HUES6 (cell line): Measurements from ENCODE around the gene NCK1.
"Not testable (repeated sequence)": the region's sequence is repeated elsewhere in the genome, so short reads cannot be mapped to it uniquely, and the experiment has no call there.

Experiments
- H3K27ac ChIP-seq: 2 replicates; pipeline ENCODE4 v1.7.0; 2013; ENCODE audit warnings: low read depth, mild to moderate bottlenecking, low read length, inconsistent platforms
- H3K27me3 ChIP-seq: 2 replicates; pipeline ENCODE4 v1.6.1; 2013; ENCODE audit warnings: low read length; ENCODE audit not compliant: control insufficient read depth, insufficient read depth
- H3K36me3 ChIP-seq: 2 replicates; pipeline ENCODE4 v1.6.1; 2013; ENCODE audit warnings: low read length; ENCODE audit not compliant: control insufficient read depth, insufficient read depth
- H3K4me1 ChIP-seq: 2 replicates; pipeline ENCODE4 v1.6.1; 2013; ENCODE audit warnings: low read length; ENCODE audit not compliant: control insufficient read depth, insufficient read depth
- H3K4me3 ChIP-seq: 2 replicates; pipeline ENCODE4 v1.5.1; 2013; ENCODE audit warnings: low read depth, low read length
- H3K9ac ChIP-seq: one replicate; pipeline ENCODE4 v1.6.1; 2013; ENCODE audit warnings: mild to moderate bottlenecking, low read length
- H3K9me3 ChIP-seq: 2 replicates; pipeline ENCODE4 v1.6.1; 2013; ENCODE audit warnings: low read depth, low read length; ENCODE audit not compliant: control insufficient read depth, insufficient read depth

NCK1 gene

DNA sequence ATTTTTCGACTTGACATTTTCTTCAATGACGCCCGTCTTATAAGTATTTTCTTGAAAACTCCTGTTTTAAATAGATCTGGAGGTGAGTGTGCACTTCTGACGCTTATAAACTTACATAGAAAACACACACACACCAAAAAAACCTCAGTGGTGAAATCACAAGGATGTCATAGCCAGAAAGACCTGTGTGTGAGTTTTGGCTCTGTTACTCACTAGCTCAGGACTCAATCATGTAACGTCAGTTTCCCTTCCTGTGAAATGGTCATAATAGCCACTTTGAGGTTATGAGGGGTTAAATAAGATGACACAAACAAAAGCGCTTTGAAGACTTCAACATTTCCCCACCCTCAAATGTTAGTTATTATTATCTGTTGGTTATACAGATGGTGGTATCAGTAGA, 97.6 kb downstream of the NCK1 start:
- 0 out of 2 replicates have a peak, but pooled peaks cover 5% of the 10 kb centered on the region for H3K9me3 ChIP-seq
- H3K27me3 ChIP-seq, result no peaks in the 10 kb centered on the region
- no peak overlapping the region for H3K4me3 ChIP-seq
- H3K9ac ChIP-seq, result no peak overlapping the region
- no peak overlapping the region for H3K27ac ChIP-seq
- no peaks in the 10 kb centered on the region for H3K36me3 ChIP-seq
- peaks cover 26% of the 10 kb centered on the region for H3K4me1 ChIP-seq

DNA sequence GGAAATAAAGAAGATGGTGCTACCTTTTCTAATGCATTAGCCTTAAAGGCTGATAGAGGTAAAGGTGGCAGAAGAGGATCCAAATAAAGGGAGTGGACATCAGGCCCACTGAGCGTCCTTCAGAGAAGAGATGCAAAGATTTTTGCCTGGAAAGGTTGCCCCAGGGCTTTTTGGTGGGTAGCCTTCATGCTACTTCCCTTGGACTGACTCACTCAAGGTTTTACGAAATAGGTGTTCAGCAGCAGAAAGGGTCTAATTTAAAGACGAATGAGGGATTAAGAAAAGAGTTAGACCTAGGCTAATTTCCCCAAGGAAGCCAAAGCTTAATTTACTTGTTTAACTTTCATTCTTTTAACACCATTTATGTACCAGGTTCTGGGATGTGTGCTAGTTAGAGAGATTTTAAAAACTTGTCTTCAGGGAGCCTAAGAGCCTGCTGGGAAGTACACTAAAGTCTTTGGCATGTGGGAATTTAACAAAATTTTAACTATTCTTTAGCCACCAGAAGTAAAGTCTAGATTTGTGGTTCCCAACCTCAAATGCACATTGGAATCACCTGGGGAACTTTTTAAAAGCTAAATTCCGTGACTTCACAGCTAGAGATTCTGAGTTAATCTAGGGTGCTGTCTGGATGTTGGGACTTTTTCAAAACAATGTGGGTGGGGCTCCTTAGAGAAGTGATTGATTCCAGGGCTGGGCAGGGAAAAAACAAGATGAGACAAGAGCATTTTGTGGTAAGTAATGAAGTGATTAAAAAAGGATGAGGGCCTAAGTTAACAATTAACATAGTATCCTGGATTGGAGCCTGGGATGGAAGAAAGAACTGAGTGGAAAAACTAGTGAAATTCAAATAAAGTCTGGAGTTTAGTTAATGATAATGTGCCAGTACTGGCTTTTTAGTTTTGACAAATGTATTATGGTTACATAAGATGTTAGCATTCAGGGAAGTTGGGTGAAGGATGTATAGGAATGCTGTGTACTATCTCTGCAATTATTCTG, 99.1 kb downstream of the NCK1 start:
- Histone ChIP-seq H3K27ac (no peak overlapping the region), H3K27me3 (no peaks in the 10 kb centered on the region), H3K36me3 (no peaks in the 10 kb centered on the region), H3K9ac (no peak overlapping the region), H3K4me3 (no peak overlapping the region), H3K9me3 (0 out of 2 replicates have a peak, but pooled peaks cover 5% of the 10 kb centered on the region), H3K4me1 (peaks cover 17% of the 10 kb centered on the region)

DNA sequence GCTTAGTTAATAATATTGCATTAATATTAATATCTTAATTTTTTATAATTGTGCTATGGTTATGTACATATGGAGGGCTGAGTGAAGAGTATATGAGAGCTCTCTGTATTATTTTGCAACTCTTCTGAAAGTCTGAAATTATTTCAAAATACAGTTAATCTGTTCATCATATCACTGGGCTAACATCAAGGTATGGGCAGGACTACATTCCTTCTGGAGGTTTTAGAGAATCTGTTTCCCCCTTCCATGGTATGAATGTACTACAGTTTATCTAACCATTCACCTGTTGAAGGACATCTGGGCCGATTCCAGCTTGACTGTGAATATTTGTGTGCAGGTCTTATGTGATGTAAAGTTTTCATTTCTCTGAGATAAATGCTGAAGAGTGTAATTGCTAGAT, 100.9 kb downstream of the NCK1 start:
- 0 out of 2 replicates have a peak, but pooled peaks cover 5% of the 10 kb centered on the region for H3K9me3 ChIP-seq
- H3K4me1 ChIP-seq, result peaks cover 8% of the 10 kb centered on the region
- H3K36me3 ChIP-seq, result no peaks in the 10 kb centered on the region
- H3K9ac ChIP-seq, result no peak overlapping the region
- no peak overlapping the region for H3K27ac ChIP-seq
- no peak overlapping the region for H3K4me3 ChIP-seq
- no peaks in the 10 kb centered on the region for H3K27me3 ChIP-seq

- not testable (repeated sequence) for H3K4me1 ChIP-seq, H3K9me3 ChIP-seq, H3K27ac ChIP-seq, H3K27me3 ChIP-seq, H3K36me3 ChIP-seq
- Histone ChIP-seq H3K9ac (peak overlapping the region; percentile 58), H3K4me3 (peak overlapping the region; percentile 48)
Measured at GRCh38 chr3:136969539-136969938, 107.5 kb downstream of the NCK1 start.

GRCh38 chr3:136973352-136973751, 111.3 kb downstream of the NCK1 start:
- H3K27ac ChIP-seq, result no peak overlapping the region
- H3K4me3 ChIP-seq, result no peak overlapping the region
- 0 out of 2 replicates have a peak, but pooled peaks cover 3% of the 10 kb centered on the region for H3K9me3 ChIP-seq
- no peaks in the 10 kb centered on the region for H3K27me3 ChIP-seq
- H3K36me3 ChIP-seq, result no peaks in the 10 kb centered on the region
- H3K9ac ChIP-seq, result no peak overlapping the region
- H3K4me1 ChIP-seq, result no peaks in the 10 kb centered on the region

GRCh38 chr3:136974670-136975069, 112.7 kb downstream of the NCK1 start:
- H3K9ac ChIP-seq, result no peak overlapping the region
- H3K4me1 ChIP-seq, result no peaks in the 10 kb centered on the region
- H3K27ac ChIP-seq, result no peak overlapping the region
- no peak overlapping the region for H3K4me3 ChIP-seq
- 0 out of 2 replicates have a peak, but pooled peaks cover 3% of the 10 kb centered on the region for H3K9me3 ChIP-seq
- H3K36me3 ChIP-seq, result no peaks in the 10 kb centered on the region
- no peaks in the 10 kb centered on the region for H3K27me3 ChIP-seq

GRCh38 chr3:136979204-136979603, 117.2 kb downstream of the NCK1 start:
- H3K27me3 ChIP-seq, result no peaks in the 10 kb centered on the region
- no peak overlapping the region for H3K4me3 ChIP-seq
- H3K4me1 ChIP-seq, result no peaks in the 10 kb centered on the region
- H3K9ac ChIP-seq, result no peak overlapping the region
- H3K36me3 ChIP-seq, result no peaks in the 10 kb centered on the region
- H3K9me3 ChIP-seq, result no peaks in the 10 kb centered on the region
- H3K27ac ChIP-seq, result no peak overlapping the region

GRCh38 chr3:136979684-136980083, 117.7 kb downstream of the NCK1 start:
- Histone ChIP-seq H3K27ac (no peak overlapping the region), H3K27me3 (no peaks in the 10 kb centered on the region), H3K4me3 (no peak overlapping the region), H3K9ac (no peak overlapping the region), H3K4me1 (no peaks in the 10 kb centered on the region), H3K9me3 (no peaks in the 10 kb centered on the region), H3K36me3 (no peaks in the 10 kb centered on the region)

DNA sequence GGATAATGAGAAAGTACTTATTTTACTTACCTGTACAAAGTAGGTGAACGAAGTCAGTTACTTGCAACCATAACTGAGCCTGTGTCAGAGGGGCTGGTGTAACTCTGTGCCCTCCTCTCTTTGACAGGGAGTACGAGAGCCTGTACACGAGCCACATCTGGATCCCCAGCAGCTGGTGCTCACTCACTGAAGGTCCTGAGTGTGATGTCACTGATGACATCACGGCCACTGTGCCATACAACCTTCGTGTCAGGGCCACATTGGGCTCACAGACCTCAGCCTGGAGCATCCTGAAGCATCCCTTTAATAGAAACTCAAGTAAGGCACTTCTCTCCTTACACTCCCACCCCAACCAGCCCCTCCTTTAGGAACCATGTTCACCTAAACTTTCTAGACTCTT, 120.0 kb downstream of the NCK1 start:
- H3K4me3 ChIP-seq, result no peak overlapping the region
- no peak overlapping the region for H3K27ac ChIP-seq
- H3K4me1 ChIP-seq, result no peaks in the 10 kb centered on the region
- no peaks in the 10 kb centered on the region for H3K9me3 ChIP-seq
- H3K27me3 ChIP-seq, result no peaks in the 10 kb centered on the region
- H3K36me3 ChIP-seq, result no peaks in the 10 kb centered on the region
- no peak overlapping the region for H3K9ac ChIP-seq

GRCh38 chr3:136982520-136983138, 120.6 kb downstream of the NCK1 start:
- Histone ChIP-seq H3K27me3 (no peaks in the 10 kb centered on the region), H3K27ac (no peak overlapping the region), H3K36me3 (no peaks in the 10 kb centered on the region), H3K9ac (no peak overlapping the region), H3K9me3 (no peaks in the 10 kb centered on the region), H3K4me3 (no peak overlapping the region), H3K4me1 (no peaks in the 10 kb centered on the region)

GRCh38 chr3:136984837-136985236, 122.8 kb downstream of the NCK1 start:
- no peak overlapping the region for H3K4me3 ChIP-seq
- H3K27me3 ChIP-seq, result no peaks in the 10 kb centered on the region
- no peaks in the 10 kb centered on the region for H3K4me1 ChIP-seq
- H3K9ac ChIP-seq, result no peak overlapping the region
- no peaks in the 10 kb centered on the region for H3K36me3 ChIP-seq
- H3K9me3 ChIP-seq, result peaks cover 6% of the 10 kb centered on the region; the same call in 1 of the 2 replicates
- no peak overlapping the region for H3K27ac ChIP-seq
